NCI-H128 (cell line): ENCODE results near the gene TEX52.

ENCODE experiments used
- DNase-seq: peaks from one replicate; lab custom pipeline; 2025; ENCODE audit not compliant: unreplicated experiment; lab: John Stamatoyannopoulos, UW

The TEX52 gene

DNA sequence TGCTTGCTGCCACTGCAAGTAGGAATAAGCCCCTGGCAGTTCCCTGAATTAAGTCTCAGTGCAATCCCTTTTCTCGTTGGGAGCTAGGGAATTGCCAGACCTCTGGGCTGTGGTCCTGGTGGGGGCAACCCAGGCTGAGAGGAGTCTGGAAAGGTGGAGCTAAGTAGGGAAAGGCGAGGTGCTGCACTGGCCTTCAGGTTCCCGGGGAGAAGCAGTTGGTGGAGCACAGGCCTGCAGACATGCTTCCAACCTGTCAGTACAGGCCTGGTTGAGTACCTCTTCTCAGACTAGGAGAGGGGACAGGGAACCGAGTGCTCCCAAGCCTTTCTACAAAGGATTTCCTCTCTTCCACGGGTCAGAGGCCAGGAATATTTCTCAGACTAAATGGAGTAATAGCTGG is 23.5 kb downstream of the TEX52 start:
- no peak for DNase-seq

- no peak for DNase-seq
Observed at GRCh38 chr12:2832550-2833127, 24.2 kb downstream of the TEX52 start.

GRCh38 chr12:2829275-2829674 is 27.6 kb downstream of the TEX52 start:
- no peak for DNase-seq

DNA sequence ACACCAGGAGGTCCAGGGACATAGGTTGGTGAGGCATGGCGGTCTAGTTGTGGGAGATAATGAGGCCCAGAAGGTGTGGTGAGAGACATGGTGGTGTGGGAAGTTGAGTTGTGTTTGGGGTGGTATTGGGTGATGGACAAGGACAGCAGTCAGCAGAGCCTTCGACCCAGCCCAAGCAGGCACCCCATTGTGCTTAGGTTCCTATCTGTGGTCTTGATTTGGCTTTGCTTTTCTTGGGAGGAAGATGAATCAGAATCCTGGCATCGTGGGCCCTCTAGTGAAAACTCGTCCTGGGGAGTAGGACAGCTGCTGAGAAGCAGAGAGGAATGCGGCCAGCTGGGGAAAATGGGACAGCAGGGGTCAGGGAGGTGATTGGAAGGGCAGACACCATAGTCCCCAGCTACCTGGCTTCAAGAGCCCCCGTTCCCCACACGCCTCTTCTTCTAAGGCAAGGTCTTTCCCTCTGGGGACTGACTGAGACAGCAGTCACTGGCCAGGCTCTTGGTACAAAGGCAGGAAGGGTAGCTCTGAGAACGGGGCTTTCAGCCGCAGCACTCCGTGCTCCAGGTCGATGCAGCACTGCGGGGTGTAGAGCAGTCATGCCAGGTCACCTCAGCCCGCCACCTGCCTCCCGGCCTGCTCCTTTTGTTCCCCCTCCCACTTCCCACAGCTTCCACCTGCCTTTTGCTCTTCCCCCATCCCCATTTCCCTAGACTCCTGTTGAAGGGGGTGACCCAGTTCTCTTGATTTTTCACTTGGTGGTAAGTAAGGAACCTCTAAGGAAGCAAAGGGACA is 29.9 kb downstream of the TEX52 start:
- no peak for DNase-seq

GRCh38 chr12:2826036-2826435 is 30.8 kb downstream of the TEX52 start:
- no peak for DNase-seq

- no peak for DNase-seq
Observed at GRCh38 chr12:2825132-2825531, 31.7 kb downstream of the TEX52 start.

DNA sequence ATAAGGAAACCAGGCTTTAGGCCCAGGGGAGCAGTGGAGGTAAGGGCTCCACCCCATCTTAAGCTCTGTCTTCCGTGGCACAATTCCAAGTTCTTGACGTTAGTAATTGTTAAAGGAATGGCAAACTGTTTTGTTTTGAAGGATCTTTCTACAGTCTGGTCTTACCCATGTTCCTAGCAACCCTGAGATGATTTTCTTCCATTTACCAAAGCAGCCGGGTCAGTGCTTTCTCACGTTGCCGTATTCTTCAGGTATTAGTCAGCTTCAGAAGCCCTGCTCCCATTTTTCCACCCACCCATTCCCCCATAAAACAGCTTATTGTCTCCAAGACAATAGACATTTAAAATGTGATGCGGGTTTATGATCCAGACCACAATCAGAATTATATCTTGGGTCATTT is 32.3 kb downstream of the TEX52 start:
- no peak for DNase-seq

DNA sequence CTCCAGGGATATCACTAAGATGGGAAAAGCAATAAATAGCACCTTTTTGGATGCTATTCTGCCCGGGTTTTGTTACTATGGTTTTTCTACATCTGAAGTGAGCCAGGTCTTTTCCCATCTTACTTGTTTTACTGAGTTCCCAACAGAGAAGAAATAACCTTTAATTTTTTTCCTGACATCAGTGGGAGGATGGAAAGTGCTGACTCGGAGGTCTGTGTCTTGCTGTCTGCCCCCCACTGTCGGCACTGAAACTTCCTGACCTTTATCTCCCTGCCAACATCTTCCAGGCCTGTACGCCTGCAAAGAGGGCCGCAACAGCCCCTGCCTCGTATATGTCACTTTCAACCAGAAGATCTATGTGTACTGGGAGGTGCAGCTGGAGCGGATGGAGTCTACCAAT is 33.4 kb downstream of the TEX52 start:
- DNase-seq: no peak

GRCh38 chr12:2820432-2820831 is 36.4 kb downstream of the TEX52 start:
- no peak for DNase-seq

DNA sequence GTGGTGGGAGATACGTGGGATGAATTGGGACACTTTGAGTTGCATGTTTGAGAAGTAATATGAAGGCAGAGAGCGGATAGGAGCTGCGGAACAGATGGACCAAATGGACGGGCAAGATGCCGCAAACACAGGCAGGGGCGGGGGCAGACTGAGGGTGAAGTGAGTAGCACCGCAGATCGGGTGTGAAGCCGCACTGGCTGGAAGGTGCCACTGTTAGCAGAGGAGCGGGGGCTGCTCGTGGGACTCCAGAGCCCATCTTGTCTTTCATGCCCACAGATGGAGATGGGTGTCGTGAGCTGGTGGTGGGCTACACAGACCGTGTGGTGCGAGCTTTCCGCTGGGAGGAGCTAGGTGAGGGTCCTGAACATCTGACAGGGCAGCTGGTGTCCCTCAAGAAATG is 37.0 kb downstream of the TEX52 start:
- DNase-seq: no peak

GRCh38 chr12:2813214-2814185 is 43.3 kb downstream of the TEX52 start:
- peak; percentile 21 for DNase-seq

GRCh38 chr12:2812290-2813213 is 44.3 kb downstream of the TEX52 start, which contains the start of gene ITFG2:
ITFG2 (plus strand) TSS chr12:2812668; CDS start chr12:2812761, 93 bp downstream.
- DNase-seq: peak; percentile 99

- no peak for DNase-seq
Observed at GRCh38 chr12:2811801-2812200, 45.0 kb downstream of the TEX52 start.

GRCh38 chr12:2806700-2807099 is 50.1 kb downstream of the TEX52 start:
- no peak for DNase-seq

- DNase-seq: no peak
Observed at GRCh38 chr12:2805143-2805520, 51.7 kb downstream of the TEX52 start.

DNA sequence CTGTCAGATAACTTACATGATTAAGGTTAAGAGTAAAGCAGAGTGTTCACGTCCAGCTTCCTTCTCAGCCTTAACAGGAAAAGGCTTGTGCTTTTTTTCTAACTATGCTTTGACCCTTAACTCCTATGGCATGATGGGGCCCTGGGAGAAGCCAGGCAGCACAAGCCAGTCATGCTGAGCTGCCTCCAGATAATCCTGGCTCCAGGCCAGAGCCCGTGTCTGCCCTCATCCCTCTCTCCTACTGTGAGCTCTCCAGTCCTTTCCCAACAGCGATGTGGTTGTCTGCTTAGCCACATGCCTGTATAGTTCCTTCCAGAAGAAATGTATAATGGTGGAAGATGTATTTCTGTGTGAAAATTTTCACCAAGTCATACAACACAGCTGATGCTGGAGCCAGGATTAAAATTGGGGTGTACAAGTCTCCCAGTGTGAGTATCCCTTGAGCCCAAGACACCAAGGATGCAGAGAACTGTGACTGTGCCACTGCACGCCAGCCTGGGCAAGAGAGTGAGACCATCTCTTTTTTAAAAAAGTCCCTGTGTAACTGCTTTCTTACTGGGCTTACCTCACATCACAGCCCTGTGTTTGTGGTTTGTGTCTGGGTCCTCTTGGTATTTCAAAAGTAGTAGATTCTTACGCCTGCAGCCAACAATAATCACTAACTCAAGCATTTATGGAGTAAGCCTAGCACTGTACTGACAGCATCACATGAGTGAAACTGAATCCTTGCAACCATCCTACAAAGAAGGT is 52.3 kb downstream of the TEX52 start:
- DNase-seq: no peak

- DNase-seq: no peak
Observed at GRCh38 chr12:2803635-2804392, 53.0 kb downstream of the TEX52 start.

GRCh38 chr12:2801044-2801783 is 55.6 kb downstream of the TEX52 start:
- no peak for DNase-seq
